C4-2B (cell line): Measurements from ENCODE around the gene CCL23.

Experiments used
- H3K27ac ChIP-seq: fragments of 450-650 bp; 2 replicates; pipeline ENCODE4 v1.5.1; 2017
- ZFX ChIP-seq: fragments of 450-650 bp; IDR thresholded peaks from 2 replicates; pipeline ENCODE4 v1.6.1; 2017
- TF ChIP-seq, protein P1 (sequence below): fragments of 450-650 bp; conservative IDR thresholded peaks from 2 replicates; pipeline ENCODE4 v1.5.1; 2017; ENCODE audit warnings: mild to moderate bottlenecking

Gene CCL23

DNA sequence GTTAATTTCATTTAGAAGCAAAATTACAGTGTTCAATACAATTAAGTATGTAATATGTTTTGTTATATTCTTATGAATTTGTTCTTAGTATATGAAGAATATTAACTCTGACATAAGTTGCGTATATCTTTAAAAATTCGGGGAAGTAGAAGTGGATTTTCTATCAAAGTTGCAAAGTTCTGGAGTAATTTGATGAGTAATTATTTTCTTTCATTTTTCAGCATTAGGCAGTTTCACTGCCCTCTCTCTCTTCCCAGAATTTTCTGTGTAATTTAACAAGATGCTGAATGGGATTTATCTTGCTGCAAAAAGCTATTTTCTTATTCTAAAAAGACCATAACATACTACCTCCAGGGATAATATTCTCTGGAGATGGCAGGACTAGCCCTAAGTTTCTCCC, 37.4 kb upstream of the CCL23 start:
- H3K27ac ChIP-seq: no peak overlapping the region
- TF ChIP-seq, protein P1, sequence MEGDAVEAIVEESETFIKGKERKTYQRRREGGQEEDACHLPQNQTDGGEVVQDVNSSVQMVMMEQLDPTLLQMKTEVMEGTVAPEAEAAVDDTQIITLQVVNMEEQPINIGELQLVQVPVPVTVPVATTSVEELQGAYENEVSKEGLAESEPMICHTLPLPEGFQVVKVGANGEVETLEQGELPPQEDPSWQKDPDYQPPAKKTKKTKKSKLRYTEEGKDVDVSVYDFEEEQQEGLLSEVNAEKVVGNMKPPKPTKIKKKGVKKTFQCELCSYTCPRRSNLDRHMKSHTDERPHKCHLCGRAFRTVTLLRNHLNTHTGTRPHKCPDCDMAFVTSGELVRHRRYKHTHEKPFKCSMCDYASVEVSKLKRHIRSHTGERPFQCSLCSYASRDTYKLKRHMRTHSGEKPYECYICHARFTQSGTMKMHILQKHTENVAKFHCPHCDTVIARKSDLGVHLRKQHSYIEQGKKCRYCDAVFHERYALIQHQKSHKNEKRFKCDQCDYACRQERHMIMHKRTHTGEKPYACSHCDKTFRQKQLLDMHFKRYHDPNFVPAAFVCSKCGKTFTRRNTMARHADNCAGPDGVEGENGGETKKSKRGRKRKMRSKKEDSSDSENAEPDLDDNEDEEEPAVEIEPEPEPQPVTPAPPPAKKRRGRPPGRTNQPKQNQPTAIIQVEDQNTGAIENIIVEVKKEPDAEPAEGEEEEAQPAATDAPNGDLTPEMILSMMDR: no peak
- TF ChIP-seq ZFX: no peak

DNA sequence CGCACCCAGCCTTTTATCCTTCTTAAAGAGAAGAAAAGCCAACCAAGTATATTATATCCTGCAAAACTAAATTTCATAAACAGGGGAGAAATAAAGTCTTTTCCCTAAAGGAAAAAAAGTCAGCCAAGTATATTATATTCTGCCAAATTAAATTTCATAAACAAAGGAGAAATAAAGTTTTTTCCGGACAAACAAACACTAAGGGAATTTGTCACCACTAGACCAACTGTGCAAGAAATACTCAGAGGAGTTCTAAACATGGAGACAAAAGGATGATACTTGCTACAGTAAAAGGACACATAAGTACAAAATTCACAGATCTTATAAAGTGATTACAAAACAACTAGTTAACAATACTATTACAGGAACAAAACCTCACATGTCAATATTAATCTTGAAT, 31.9 kb upstream of the CCL23 start:
- TF ChIP-seq, protein P1: no peak
- TF ChIP-seq ZFX: no peak
- H3K27ac ChIP-seq: no peak overlapping the region

DNA sequence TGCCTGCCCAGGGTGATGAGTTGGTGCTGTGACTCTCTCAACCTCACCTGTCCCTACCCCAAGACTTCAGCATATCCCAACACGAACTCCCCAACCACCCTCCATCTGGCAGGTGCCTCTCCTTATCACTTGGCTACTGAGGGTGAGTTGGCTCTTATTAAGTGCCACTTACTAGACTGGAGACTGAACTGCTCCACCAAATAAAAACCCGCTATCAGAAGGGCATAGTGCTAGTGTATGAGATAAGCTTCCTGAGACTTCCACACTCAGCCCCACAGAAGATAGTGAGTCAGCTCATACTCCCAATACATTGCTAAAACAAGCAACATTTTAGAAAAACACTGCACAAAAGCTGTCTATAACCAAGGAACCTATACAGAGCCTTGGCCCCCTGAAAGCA, 30.3 kb upstream of the CCL23 start:
- H3K27ac ChIP-seq: no peak overlapping the region
- TF ChIP-seq ZFX: no peak
- TF ChIP-seq, protein P1: no peak

DNA sequence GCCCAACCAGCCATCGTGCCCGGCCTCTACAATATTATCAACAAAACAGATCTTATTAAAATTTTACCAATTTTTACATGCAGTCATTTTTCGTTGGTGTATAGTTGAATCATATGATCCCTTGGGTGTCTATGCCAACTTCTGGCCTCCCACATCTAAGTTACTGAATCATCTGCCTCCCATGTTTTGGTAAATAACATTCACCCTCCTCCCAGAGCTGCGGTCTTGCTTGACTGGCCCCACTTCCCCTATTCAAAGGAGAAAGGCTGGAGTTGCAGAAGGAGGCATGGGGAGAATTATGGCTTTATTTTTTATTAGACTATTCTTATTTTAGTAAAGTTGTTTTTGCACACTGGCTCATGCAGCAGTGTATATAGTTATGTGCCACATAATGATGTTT, 18.5 kb upstream of the CCL23 start:
- TF ChIP-seq ZFX: no peak
- TF ChIP-seq, protein P1: no peak
- no peak overlapping the region for H3K27ac ChIP-seq

DNA sequence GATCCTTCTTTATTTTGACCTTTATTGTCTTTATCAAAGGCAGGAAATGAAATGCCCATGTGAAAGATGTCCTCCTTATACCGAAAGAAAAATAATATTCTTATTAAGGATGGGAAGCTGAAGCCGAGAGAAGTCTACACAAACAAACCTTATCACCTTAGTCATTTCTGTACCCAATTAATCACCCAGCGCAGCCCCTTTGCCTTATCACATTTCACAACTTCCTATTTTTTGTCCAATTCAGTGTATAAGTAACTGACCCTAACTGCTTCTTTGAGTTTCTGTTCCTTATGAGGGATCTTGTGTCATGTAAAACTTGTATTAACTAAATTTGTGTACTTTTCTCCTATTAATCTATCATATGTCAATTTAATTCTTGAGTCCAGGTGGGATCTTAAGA, 16.4 kb upstream of the CCL23 start:
- TF ChIP-seq ZFX: no peak
- TF ChIP-seq, protein P1: no peak
- no peak overlapping the region for H3K27ac ChIP-seq

DNA sequence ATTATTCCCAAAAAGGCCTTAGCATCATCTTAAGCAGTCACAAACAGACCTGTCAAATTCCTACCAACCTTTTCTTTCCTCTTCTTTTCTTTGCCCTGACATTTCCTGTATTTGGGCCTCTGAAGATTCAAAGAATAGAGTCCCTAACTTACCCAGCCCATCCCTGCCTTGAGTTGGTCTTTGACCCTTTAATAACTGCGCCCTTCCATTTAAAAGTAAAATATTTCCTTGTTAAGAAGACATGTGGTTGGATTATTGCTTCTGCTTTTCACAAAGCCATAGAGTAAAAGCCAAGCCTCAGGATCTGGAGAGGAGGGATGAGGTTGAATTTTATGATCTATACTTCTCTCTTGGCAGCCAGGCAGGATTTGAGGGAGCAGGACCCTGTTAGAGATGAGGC, 13.2 kb upstream of the CCL23 start:
- TF ChIP-seq ZFX: no peak
- TF ChIP-seq, protein P1: no peak
- no peak overlapping the region for H3K27ac ChIP-seq

DNA sequence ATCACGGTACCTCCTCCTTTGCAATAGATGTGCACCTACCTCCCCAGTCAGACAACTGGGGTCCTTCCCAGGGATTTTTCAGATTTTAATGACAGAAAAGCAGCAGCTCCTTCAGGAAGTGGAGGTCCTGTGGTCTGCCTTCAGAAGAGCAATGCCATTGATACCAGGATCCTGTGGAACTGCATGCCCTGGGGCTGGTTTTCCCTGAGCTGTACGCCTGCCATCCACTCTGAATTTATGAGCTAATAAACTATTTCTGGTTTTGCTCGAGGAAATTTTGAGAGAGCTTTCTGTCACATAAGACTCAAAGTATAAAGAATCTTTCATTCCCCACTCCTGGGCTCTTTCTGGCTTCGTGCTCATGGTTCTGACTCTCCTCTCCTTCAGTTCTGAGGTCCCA, 10.0 kb upstream of the CCL23 start:
- H3K27ac ChIP-seq: peak overlapping the region; percentile 16; the same call in 1 of the 2 replicates
- TF ChIP-seq, protein P1: no peak
- no peak for TF ChIP-seq ZFX
